PC-3 (cell line): ENCODE results near the gene ATIC.

Experiments
- EZH2 ChIP-seq: fragments of 300-600 bp; sonication (generic); IDR thresholded peaks from one replicate; pipeline ENCODE4 v1.6.1; 2017; ENCODE audit warnings: antibody characterized with exemption, mild to moderate bottlenecking, low read length; ENCODE audit not compliant: unreplicated experiment
- EZH2phosphoT487 ChIP-seq: fragments of 300-600 bp; sonication (generic); IDR thresholded peaks from 2 replicates; pipeline ENCODE4 v1.6.1; 2018; ENCODE audit warnings: mild to moderate bottlenecking, antibody characterized with exemption, low read length, borderline replicate concordance
- TF ChIP-seq, protein P1 (sequence below): fragments of 300-600 bp; sonication (generic); conservative IDR thresholded peaks from 2 replicates; pipeline ENCODE4 v1.5.1; 2017; ENCODE audit warnings: antibody characterized with exemption, low read depth, mild to moderate bottlenecking, low read length

DNA sequence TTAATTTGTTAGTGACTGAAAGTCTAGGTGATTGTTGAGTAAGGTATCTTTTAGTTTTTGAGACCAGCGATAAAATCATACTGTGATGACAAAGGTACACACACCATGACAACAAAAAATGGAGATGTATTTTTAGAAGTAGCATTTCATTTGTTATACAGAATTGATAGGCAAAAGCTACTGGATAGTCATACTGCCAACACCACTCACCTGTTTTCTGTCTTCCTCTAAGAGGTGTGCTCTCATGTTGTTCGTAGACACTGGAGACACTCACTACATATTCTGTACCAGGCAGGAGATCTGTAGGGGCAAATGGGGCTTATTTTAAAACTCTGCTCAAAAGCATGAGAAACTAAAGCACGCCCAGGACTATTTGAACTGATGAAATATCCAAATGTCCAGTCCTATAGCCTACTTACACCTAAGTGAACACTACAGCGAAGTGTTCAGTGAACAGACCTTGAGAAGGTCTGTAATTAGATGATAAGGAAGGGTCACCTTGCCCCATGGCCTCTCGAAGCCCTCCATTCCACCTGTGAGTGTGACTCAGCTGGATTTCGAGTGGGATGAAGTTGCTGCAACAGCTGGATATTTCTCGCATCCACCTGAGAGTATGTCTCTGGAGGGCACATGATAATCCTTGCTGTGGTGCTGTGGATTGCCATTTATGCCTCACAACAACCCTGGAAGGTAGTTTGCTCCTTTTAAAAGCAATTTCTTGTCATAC, 76.3 kb downstream of the ATIC start:
- TF ChIP-seq EZH2 (no peak), EZH2phosphoT487 (no peak)
- TF ChIP-seq, protein P1, sequence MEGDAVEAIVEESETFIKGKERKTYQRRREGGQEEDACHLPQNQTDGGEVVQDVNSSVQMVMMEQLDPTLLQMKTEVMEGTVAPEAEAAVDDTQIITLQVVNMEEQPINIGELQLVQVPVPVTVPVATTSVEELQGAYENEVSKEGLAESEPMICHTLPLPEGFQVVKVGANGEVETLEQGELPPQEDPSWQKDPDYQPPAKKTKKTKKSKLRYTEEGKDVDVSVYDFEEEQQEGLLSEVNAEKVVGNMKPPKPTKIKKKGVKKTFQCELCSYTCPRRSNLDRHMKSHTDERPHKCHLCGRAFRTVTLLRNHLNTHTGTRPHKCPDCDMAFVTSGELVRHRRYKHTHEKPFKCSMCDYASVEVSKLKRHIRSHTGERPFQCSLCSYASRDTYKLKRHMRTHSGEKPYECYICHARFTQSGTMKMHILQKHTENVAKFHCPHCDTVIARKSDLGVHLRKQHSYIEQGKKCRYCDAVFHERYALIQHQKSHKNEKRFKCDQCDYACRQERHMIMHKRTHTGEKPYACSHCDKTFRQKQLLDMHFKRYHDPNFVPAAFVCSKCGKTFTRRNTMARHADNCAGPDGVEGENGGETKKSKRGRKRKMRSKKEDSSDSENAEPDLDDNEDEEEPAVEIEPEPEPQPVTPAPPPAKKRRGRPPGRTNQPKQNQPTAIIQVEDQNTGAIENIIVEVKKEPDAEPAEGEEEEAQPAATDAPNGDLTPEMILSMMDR: no peak
